Measurements from ENCODE around the gene NDST3.

DNA sequence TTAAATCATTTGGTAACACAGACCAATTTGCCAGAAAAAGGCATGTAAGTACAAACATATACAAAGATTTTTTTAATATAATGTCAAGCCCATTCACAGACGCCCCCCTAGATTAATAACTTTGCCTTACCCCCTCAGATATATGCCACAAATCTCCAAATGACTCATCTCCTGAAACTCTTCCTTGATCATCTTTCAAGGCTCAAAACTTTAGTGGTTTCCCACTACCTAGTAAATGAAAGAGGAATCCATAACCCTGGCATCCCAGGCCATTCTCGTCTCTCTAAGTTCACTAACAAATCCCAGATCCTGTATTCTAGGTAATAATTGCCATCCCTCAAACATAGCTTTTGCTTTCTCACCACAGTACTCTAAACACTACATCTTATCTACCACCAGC is 256.7 kb downstream of the NDST3 start:
- TF ChIP-seq POLR2AphosphoS5 (IDR thresholded peaks at IDR 0.05; ENCODE audit: borderline replicate concordance, low read depth, low read length), result no peak
- no peak for TF ChIP-seq FOXP2 (optimal IDR thresholded peaks at IDR 0.05; ENCODE audit: control extremely low read depth, extremely low read length, insufficient read depth)
